Spinal cord (tissue), 10 donors: ENCODE measurements around the gene CDC25B. TPM values are rescaled to one million over a fixed set of nuclear protein-coding genes. Genes with fewer than 3 reads are reported as not detected.

Experiments
- DNase-seq, 6 donors: peaks; one replicate each; pipeline versions ENCODE4 v3.0.0 to v3.0.0-alpha.2; 2013 to 2015; ENCODE audit warnings: low spot score in 6 of 6, low read depth in 4 of 6
- H3K27ac ChIP-seq: one replicate; pipeline ENCODE4 v1.5.1; 2013; ENCODE audit warnings: low read depth, low read length, control low read depth
- H3K27me3 ChIP-seq: one replicate; pipeline ENCODE4 v1.6.1; 2013; ENCODE audit warnings: low read length; ENCODE audit not compliant: control insufficient read depth, insufficient read depth
- H3K36me3 ChIP-seq: one replicate; pipeline ENCODE4 v1.6.1; 2013; ENCODE audit warnings: low read length; ENCODE audit not compliant: control insufficient read depth, insufficient read depth
- H3K4me1 ChIP-seq: one replicate; pipeline ENCODE4 v1.6.1; 2013; ENCODE audit warnings: low read length; ENCODE audit not compliant: control insufficient read depth, insufficient read depth
- H3K4me3 ChIP-seq: one replicate; pipeline ENCODE4 v1.5.1; 2013; ENCODE audit warnings: low read depth, low read length, control low read depth
- H3K9me3 ChIP-seq: one replicate; pipeline ENCODE4 v1.6.1; 2013; ENCODE audit warnings: low read length; ENCODE audit not compliant: control insufficient read depth, insufficient read depth
- WGBS: methylation state at CpG from one replicate; pipeline ENCODE4 v1.1.5; 2013; ENCODE audit warnings: missing lambda C conversion rate; ENCODE audit not compliant: insufficient coverage; 5-methylcytosine and 5-hydroxymethylcytosine counted together
- polyA plus RNA-seq, 2 donors: library from polyadenylated mRNA; unstranded; fragments of 120-200 nt; gene quantifications; one replicate each; pipeline ENCODE4 v1.2.1, GENCODE V29; 2013; ENCODE audit not compliant: insufficient read length in 2 of 2
- total RNA-seq, 2 donors: library from RNA; depleted of rRNA in 1 of 2; stranded (reverse); fragments of 120-200 nt in 1 of 2; fragments of >200 nt in 1 of 2; gene quantifications; one replicate each; pipeline versions ENCODE4 v1.2.3 to v1.2.4, GENCODE V29; 2013 to 2014
- donor health status: healthy.

The CDC25B gene
- total and polyA plus RNA-seq, 4 donors, result 22.2 to 66.8 (median 46.4) TPM

- H3K4me1 ChIP-seq, result peaks cover 27% of the 10 kb centered on the region
- H3K36me3 ChIP-seq, result no peaks in the 10 kb centered on the region
- no peak for DNase-seq
- no peak overlapping the region for H3K4me3 ChIP-seq
- no peaks in the 10 kb centered on the region for H3K27me3 ChIP-seq
- no peaks in the 10 kb centered on the region for H3K9me3 ChIP-seq
- 80% methylated on average over 4 of the region's 7 CpGs for WGBS
- H3K27ac ChIP-seq, result no peak overlapping the region
Observed at GRCh38 chr20:3771552-3772058, 24.5 kb upstream of the CDC25B start.

DNA sequence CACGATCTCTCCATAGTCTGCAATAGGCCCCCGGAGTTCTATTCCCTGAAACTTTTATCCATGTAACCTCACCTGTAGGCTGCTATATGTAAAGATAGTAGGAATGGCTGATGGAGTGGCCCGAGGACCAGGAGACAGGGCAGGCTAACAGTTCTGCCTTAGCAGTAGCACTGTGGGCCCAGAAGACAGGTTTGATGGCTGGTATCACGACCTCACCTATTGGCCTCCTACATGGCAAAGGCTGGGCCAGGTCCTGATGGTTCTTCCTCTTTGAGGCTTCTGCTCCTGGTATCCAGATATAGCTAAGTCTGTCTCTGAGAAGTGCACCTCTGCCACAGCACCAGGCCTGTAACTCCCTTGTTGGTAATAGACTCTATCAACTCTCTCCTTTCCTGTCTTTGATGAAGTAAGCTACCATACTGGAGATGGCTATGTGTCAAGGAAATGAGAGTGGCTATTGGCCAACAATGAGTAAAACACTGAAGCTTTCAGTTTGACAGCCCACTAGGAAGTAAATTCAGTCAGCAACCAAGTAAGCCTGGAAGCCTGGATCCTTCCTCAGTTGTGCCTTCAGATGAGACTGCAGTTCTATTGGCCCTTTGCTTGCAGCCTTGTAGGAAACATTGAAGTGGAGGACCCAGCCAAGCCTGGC is 20.5 kb upstream of the CDC25B start:
- Histone ChIP-seq H3K9me3 (no peaks in the 10 kb centered on the region), H3K4me1 (peaks cover 22% of the 10 kb centered on the region), H3K27me3 (peaks cover 21% of the 10 kb centered on the region), H3K4me3 (no peak overlapping the region), H3K36me3 (no peaks in the 10 kb centered on the region), H3K27ac (no peak overlapping the region)
- WGBS, result 83% methylated on average over 2 of the region's 4 CpGs
- DNase-seq, result no peak

GRCh38 chr20:3777381-3777715 is 18.8 kb upstream of the CDC25B start:
- 4% methylated on average over 9 of the region's 16 CpGs for whole genome bisulfite sequencing
- Histone ChIP-seq H3K27me3 (peaks cover 21% of the 10 kb centered on the region), H3K4me3 (peak overlapping the region; percentile 47), H3K9me3 (no peaks in the 10 kb centered on the region), H3K36me3 (no peaks in the 10 kb centered on the region), H3K4me1 (peaks cover 31% of the 10 kb centered on the region), H3K27ac (no peak overlapping the region)
- no peak for DNase-seq

DNA sequence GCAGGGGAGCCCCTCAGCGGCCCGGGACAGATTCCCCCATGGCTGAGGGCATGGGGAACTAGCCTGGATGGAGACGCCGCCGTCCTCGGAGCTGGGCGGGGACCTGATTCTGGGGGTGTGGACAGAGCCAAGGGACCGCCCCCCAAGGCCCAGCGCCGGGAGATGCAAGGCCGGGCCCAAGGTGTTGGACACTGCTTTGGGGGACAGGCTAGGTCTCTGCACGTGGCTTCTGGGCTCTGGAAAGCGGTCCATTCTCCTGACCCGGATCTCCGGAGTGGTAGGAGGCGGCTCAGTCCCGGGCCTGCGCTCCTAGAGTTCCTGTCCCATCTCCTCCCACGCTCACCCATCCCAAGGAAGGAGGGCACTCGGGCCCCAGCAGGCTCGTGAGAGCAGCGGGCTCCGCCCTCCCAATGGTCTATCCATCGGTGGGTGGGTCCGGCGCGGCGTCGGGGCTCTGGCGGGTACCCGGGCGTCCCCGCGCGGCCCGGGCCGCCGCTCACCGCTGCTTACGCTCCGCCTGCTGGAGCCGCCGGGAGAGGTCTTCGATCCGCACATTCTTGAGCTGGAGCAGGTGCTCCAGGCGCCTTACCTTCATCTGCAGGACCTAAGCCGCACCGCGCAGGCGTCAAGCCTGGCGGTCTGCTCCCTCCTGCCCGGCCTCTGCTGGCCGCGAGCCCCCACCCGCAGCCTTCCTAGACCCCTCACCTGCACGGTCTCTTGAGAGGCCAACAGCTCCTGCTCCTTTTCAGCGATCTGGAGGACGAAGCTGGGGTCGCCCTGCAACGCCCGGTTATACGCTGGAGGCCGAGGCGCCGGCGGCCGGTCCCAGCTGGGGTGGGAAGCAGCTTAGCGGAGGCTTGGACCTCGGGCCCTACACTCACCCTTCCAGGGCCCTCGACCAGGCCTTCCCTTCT is 18.1 kb upstream of the CDC25B start:
- Histone ChIP-seq H3K27ac (no peak overlapping the region), H3K4me1 (peaks cover 33% of the 10 kb centered on the region), H3K36me3 (peaks cover 1% of the 10 kb centered on the region), H3K9me3 (no peaks in the 10 kb centered on the region), H3K27me3 (peaks cover 21% of the 10 kb centered on the region), H3K4me3 (peak overlapping the region; percentile 47)
- WGBS, result 3% methylated on average over 70 of the region's 70 CpGs
- DNase-seq, result peak in 1 of 6 donors; percentile 74

DNA sequence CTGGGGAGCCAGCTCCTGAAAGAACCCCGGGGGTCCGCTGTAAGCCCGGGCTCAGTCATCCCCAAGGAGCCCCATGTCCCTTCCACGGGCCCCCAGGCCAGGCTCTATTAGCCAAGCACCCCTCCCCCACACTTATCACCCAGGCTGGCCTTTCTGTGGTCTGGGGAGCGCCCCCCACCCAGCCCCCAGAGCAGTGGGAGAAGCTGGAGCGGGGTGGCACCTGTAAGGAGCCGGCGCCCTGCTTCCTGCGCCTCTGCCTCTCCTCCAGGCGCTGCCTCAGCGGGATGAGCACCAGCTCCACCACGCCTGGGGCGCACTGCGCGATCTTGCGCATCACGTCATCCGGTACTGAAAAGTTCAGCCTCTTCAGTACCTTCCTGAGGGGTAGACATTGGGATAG is 17.1 kb upstream of the CDC25B start:
- H3K4me3 ChIP-seq, result no peak overlapping the region
- 29% methylated on average over 18 of the region's 18 CpGs for WGBS
- H3K27ac ChIP-seq, result no peak overlapping the region
- peaks cover 10% of the 10 kb centered on the region for H3K36me3 ChIP-seq
- H3K27me3 ChIP-seq, result peaks cover 21% of the 10 kb centered on the region
- peaks cover 43% of the 10 kb centered on the region for H3K4me1 ChIP-seq
- no peak for DNase-seq
- no peaks in the 10 kb centered on the region for H3K9me3 ChIP-seq

DNA sequence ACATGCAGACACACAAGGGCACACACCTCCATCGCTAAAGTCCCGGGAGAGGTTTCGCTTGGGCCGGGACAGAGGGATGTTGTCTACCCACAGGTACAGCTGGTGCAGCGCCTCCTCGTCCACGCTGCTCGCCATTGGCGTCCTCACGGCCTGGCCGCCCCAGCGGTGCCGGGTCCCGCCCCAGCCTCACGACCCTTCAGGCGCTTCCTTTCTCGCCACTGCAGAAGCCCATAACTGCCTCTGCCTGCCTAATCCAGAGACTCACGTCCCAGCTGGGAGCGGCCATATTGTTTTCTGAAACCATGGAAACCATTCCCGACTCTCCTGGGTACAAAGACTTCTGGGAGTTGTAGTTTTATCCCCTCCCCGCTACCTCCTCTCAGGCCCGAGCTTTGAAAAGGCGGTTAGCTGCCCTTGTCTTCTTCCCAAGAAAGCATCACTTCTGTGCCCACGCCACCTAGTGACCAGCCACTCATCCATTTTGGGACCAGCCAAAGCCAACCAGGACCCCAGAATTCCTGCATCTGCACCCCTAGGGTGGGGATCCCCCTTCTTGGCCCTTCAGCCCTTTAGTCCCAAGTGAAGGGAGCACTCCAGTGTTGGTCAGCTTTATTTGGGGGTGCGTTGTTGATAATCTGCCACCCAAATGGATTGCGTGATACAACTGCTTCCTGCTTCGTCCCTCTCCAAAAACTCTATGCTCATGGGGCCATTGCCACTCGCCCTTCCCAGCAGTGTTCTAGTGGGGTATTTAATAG is 14.8 kb upstream of the CDC25B start, which contains the start of gene SPEF1:
Gene SPEF1, minus strand, starts transcription at position 296 of the 758 bp plus-strand sequence. Its CDS starts 161 bp downstream, at position 135.
- Histone ChIP-seq H3K4me1 (peaks cover 63% of the 10 kb centered on the region), H3K27ac (peak within 1 kb of the TSS; percentile 47)
- 5% methylated on average over 22 of the region's 28 CpGs for WGBS

GRCh38 chr20:3782597-3782996 is 13.5 kb upstream of the CDC25B start:
- Histone ChIP-seq H3K9me3 (no peaks in the 10 kb centered on the region), H3K4me1 (peaks cover 59% of the 10 kb centered on the region), H3K27ac (no peak overlapping the region), H3K27me3 (peaks cover 15% of the 10 kb centered on the region), H3K36me3 (peaks cover 26% of the 10 kb centered on the region), H3K4me3 (no peak overlapping the region)
- 88% methylated on average over 5 of the region's 6 CpGs for WGBS
- DNase-seq, result no peak

More for the DNA sequence above, 14.8 kb upstream of the CDC25B start, which contains the start of gene SPEF1:
- H3K36me3 ChIP-seq, result peaks cover 26% of the 10 kb centered on the region
- H3K27me3 ChIP-seq, result peaks cover 21% of the 10 kb centered on the region
- DNase-seq, result peak; percentile 77 to 98 (median 90)
- H3K4me3 ChIP-seq, result peak within 1 kb of the TSS; percentile 52
- H3K9me3 ChIP-seq, result no peaks in the 10 kb centered on the region

- H3K27ac ChIP-seq, result no peak overlapping the region
- whole genome bisulfite sequencing, result 38% methylated on average over 1 of the region's 2 CpGs
- H3K4me3 ChIP-seq, result no peak overlapping the region
- peaks cover 58% of the 10 kb centered on the region for H3K4me1 ChIP-seq
- no peaks in the 10 kb centered on the region for H3K9me3 ChIP-seq
- no peak for DNase-seq
- peaks cover 11% of the 10 kb centered on the region for H3K27me3 ChIP-seq
- peaks cover 26% of the 10 kb centered on the region for H3K36me3 ChIP-seq
Observed at GRCh38 chr20:3783068-3783489, 13.0 kb upstream of the CDC25B start.

GRCh38 chr20:3783511-3784195 is 12.5 kb upstream of the CDC25B start:
- H3K27ac ChIP-seq, result no peak overlapping the region
- no peak overlapping the region for H3K4me3 ChIP-seq
- peaks cover 26% of the 10 kb centered on the region for H3K36me3 ChIP-seq

More at GRCh38 chr20:3783511-3784195, 12.5 kb upstream of the CDC25B start:
- peaks cover 5% of the 10 kb centered on the region for H3K27me3 ChIP-seq
- WGBS, result 43% methylated on average over 7 of the region's 10 CpGs
- H3K9me3 ChIP-seq, result no peaks in the 10 kb centered on the region
- peak in 1 of 6 donors; percentile 58 for DNase-seq
- H3K4me1 ChIP-seq, result peaks cover 52% of the 10 kb centered on the region
